ENCODE data around the gene CRACR2A. TPM values are rescaled to one million over a fixed set of nuclear protein-coding genes. Genes with fewer than 3 reads are reported as not detected.

Gene CRACR2A
- total and polyA plus RNA-seq, 10 of the 15 experiments (the other 5 are each of a cell fraction or from before 2014, with no cell fraction given) = 2.1 to 18.0 (median 13.2) TPM

DNA sequence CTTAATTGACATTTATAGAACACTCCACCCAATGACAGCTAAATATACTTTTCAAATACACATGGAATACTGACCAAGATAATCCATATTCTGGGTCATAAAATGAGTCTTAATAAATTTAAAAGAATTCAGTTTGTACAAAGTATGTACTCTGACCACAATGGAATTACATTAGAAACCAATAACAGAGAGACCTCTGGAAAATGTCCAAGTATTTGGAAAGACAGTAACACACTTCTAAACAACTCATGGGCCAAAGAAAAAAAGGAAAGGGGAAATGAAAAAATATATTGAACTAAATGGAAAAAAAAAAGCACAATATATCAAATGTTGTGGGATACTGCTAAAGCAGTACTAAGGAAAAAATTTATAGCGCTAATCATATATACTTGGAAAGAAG, 52.0 kb downstream of the CRACR2A start (continued):
- TF ChIP-seq ZNF592 (IDR thresholded peaks at IDR 0.05) (no peak), BHLHE40 (IDR thresholded peaks at IDR 0.05; ENCODE audit: borderline replicate concordance in 1 of 2, low read depth in 2 of 2, low read length in 1 of 2) (no peak), IKZF2 (IDR thresholded peaks at IDR 0.05) (no peak), KLF5 (IDR thresholded peaks at IDR 0.05; ENCODE audit: partially characterized antibody) (no peak), MYC (IDR thresholded peaks at IDR 0.05; ENCODE audit: insufficient read depth, insufficient read length, insufficient replicate concordance, low read length, severe bottlenecking) (no peak), ATF7 (IDR thresholded peaks at IDR 0.05; ENCODE audit: low read depth) (no peak), RAD21 (IDR thresholded peaks at IDR 0.05; ENCODE audit: insufficient read depth, low read depth, low read length) (no peak)

DNA sequence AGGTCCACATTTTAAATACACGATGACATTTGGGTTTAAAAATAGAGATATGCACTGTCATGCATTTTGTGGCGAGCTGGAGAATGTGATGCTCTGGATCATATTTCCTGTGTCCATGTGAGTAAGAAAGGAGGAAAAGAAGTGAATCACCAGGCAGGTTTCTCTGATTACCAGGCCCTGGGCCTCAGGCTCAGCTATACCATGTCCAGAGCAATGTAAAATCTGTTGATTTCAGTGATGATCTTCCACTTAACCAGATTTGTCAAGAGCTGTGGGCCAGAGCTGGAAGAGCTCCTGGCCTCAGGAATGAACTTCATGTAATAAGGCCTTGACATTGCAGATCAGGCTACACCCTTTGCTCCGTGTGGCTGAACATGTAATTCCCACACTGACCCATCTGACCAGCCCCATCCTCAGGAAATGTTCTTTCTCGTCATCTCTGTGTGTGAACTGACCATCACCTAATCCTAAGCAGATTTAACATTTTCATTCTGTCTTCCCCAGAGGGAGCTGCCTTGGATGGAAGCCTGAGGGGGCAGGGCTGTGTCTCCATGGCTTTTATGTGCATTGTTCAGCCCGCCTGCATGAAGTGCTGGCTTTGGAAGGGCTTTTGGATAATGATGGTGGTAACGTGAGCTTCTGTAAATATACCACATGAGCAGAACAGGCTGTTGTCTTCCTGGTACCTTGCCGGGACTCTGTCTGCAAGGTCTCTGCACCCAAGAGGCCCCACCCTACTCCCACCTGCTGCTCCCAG, 54.5 kb downstream of the CRACR2A start:
- H3K9ac ChIP-seq (ENCODE audit: control insufficient read depth, insufficient read depth, low read length) = no peak overlapping the region
- no peak for DNase-seq (ENCODE audit: low read depth, low spot score)
- no TSS peak for BruUV-seq (replicated peaks)
- H2AFZ ChIP-seq (ENCODE audit: control insufficient read depth, low read depth, low read length) = no peak overlapping the region
- no peak overlapping the region for H3K27ac ChIP-seq (ENCODE audit: control insufficient read depth, insufficient read depth)
- WGBS (ENCODE audit: insufficient coverage, insufficient replicate concordance, low lambda C conversion rate, missing lambda C conversion rate) = 100% methylated on average over 7 of the region's 7 CpGs
- ChIA-PET RAD21 (ENCODE audit: unreplicated experiment) (no interaction called here), SMC1A (ENCODE audit: uncharacterized antibody, unreplicated experiment) (no interaction called here), CTCF (interaction anchor here (0.6 kb wide), 1 partner anchor 398 kb away, joined by 3 read pairs; no protein-coding TSS in a partner anchor), POLR2A (no interaction called here)
- intact Hi-C loops (cut with micrococcal nuclease; ENCODE audit: unreplicated experiment) = no loop called here
- no peaks in the 10 kb centered on the region for H3K9me3 ChIP-seq (replicated peaks; ENCODE audit: control insufficient read depth, insufficient read depth, low read length)
- FAIRE-seq = no peak
- H4K20me1 ChIP-seq (ENCODE audit: control insufficient read depth, insufficient read depth) = no peaks in the 10 kb centered on the region
- H3K27me3 ChIP-seq (replicated peaks in 1 of 2; ENCODE audit: control insufficient read depth in 2 of 2, insufficient read depth in 2 of 2, low read length in 1 of 2) = no peaks in the 10 kb centered on the region
- H3K4me2 ChIP-seq (ENCODE audit: control insufficient read depth, insufficient read depth) = no peak overlapping the region
- peaks cover 0 to 11% of the 10 kb centered on the region in 2 experiments; a peak in 2 of 4 replicates for H3K36me3 ChIP-seq (ENCODE audit: control insufficient read depth in 2 of 2, insufficient read depth in 2 of 2, low read length in 1 of 2)
- TF ChIP-seq MYB (IDR thresholded peaks at IDR 0.05; ENCODE audit: borderline replicate concordance, low read depth, low read length) = no peak
- in situ Hi-C loops (cut with MboI) = no loop called here
- no peak for ATAC-seq
- H3K4me1 ChIP-seq (ENCODE audit: control insufficient read depth, insufficient read depth, low read length) = no peaks in the 10 kb centered on the region
- H3K79me2 ChIP-seq (ENCODE audit: control insufficient read depth, insufficient read depth, low read length) = no peaks in the 10 kb centered on the region
- no peak overlapping the region for H3K4me3 ChIP-seq

Data from GM12878 (cell line).